C4-2B (cell line): ENCODE data around the gene CCS.
"Not testable (repeated sequence)": the region's sequence is repeated elsewhere in the genome, so short reads cannot be mapped to it uniquely, and the experiment has no call there.

Source experiments
- H3K27ac ChIP-seq: fragments of 450-650 bp; 2 replicates; pipeline ENCODE4 v1.5.1; 2017
- CTCF ChIP-seq: fragments of 450-650 bp; conservative IDR thresholded peaks from 2 replicates; pipeline ENCODE4 v1.5.1; 2017; ENCODE audit warnings: mild to moderate bottlenecking
- ZFX ChIP-seq: fragments of 450-650 bp; IDR thresholded peaks from 2 replicates; pipeline ENCODE4 v1.6.1; 2017

Gene CCS

DNA sequence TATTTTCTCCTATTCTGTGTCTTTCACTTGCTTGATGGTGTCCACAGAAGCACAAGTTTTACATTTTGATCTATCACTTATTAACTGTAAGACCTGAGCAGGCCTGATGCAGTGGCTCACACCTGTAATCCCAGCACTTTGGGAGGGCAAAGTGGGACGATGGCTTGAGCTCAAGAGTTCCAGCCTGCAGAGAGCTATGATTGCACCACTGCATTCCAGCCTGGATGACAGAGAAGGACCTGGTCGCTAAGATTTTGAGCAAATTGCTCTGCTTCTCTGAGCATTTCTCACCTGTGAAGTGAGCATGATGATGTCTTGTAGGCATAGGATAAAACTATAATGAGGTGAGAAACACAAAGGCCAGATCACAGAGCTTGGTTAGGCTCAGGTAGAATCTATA, 6.8 kb upstream of the CCS start:
- H3K27ac ChIP-seq, result no peak overlapping the region
- TF ChIP-seq CTCF (no peak), ZFX (no peak)

GRCh38 chr11:66589315-66589714, 3.7 kb upstream of the CCS start:
- H3K27ac ChIP-seq, result not testable (repeated sequence)

DNA sequence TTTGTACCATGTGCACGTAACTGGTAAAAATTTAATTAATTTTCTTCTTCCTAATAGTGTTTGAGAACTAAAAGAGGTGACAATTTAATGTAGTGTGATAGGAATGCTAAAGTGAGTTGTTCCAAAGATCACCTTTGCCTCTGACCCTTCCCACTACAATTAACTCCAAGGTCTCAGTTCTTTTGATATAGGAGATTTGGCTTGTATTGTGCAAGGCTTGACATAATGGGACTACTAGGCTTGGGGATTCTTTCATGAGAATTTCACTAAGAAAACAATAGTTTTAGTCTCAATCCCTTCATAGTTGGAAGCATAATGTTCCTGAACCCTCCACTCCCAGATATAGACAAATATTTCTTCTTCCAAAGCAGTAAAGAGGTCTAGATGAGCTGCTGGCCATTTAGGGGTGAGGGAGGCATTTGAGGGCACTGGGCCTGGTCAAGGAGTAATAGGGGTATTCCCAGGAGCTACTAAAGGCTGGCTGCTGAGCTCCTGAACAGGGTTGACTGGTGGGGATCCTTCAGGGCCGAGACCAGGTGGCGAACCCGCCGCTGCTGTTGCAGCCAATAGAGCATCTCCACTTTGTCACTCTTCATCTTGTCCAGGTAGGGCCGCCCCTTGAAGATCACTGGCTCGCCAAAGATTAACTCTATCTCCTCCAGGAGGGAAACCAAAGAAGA, 2.8 kb upstream of the CCS start:
- TF ChIP-seq CTCF, result no peak
- TF ChIP-seq ZFX, result no peak
- no peak overlapping the region for H3K27ac ChIP-seq

DNA sequence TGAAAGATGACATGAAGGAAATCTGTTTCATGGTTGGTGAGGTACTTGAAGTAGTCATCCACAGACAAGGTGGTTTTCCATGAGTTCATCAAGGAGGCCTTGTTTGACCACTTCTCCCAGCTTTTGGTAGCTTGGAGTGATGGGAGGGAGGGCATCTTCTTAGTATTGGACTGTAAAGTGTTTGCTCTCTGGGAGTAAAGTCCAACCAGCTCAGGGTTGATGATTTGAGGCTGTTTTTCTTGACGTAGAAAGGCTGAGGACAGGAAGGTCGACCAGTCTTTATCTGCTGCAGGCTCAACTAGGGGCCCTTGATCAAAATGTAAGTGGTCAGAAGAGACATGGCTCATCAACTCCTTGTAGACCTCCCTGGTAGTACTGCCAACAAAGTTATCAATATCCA, 1.8 kb upstream of the CCS start:
- TF ChIP-seq ZFX, result no peak
- no peak overlapping the region for H3K27ac ChIP-seq

- peak; percentile 46; the same call in 1 of the 2 replicates for TF ChIP-seq ZFX
- no peak for TF ChIP-seq CTCF
- H3K27ac ChIP-seq, result peak overlapping the region; percentile 78
Observed at GRCh38 chr11:66593303-66593635, 284 bp downstream of the CCS start.

- peak overlapping the region; percentile 78 for H3K27ac ChIP-seq
- TF ChIP-seq ZFX (no peak), CTCF (no peak)
Observed at GRCh38 chr11:66593650-66594049, 665 bp downstream of the CCS start.

DNA sequence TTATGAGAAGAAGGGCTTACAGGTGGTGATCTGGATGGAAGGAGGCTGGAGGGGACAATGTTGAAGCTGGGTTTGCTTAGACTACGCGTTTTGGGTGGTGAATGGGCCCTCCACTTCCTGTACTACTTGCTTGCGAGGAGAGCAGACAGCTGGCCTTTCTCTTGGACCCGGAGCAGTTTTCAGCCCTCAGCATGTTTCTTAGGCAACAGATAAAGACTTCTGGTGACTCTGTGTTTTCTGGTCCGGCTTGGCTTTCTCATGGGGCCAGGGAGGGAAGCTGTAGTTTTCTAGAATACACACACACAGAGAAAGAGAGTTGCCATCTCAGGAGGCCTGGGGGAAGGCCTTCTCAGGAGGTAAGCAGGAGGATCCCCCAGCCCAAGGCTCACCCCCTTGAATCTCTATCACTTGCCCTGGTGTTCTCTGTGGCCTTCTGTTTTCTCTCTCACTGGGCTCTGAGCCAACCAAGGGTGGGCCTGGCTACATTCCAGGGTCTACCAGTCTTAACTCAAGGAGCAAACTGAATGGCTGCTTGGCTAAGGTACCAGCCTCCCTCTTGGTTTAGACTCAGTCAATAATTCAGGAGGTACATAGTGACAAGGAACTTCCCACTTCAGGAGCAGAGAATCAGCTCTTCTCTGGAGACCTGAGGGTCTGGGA, 2.4 kb downstream of the CCS start:
- TF ChIP-seq ZFX (no peak), CTCF (no peak)
- H3K27ac ChIP-seq, result no peak overlapping the region

GRCh38 chr11:66598993-66599392, 6.0 kb downstream of the CCS start:
- TF ChIP-seq ZFX (no peak), CTCF (no peak)
- H3K27ac ChIP-seq, result no peak overlapping the region
